NB4 (cell line): ENCODE measurements around the gene LTBP1.

Experiments
- MYC ChIP-seq: IDR thresholded peaks from 2 replicates; pipeline ENCODE4 v1.6.1; 2011; ENCODE audit warnings: low read depth, low read length
- POLR2A ChIP-seq: IDR thresholded peaks from 2 replicates; pipeline ENCODE4 v1.6.1; 2011; ENCODE audit warnings: mild to moderate bottlenecking; ENCODE audit not compliant: insufficient read length; ENCODE audit errors: extremely low read depth
- TF ChIP-seq, protein P1 (sequence below): IDR thresholded peaks from one replicate; pipeline ENCODE4 v1.5.1; 2012; ENCODE audit warnings: low read depth, low read length

DNA sequence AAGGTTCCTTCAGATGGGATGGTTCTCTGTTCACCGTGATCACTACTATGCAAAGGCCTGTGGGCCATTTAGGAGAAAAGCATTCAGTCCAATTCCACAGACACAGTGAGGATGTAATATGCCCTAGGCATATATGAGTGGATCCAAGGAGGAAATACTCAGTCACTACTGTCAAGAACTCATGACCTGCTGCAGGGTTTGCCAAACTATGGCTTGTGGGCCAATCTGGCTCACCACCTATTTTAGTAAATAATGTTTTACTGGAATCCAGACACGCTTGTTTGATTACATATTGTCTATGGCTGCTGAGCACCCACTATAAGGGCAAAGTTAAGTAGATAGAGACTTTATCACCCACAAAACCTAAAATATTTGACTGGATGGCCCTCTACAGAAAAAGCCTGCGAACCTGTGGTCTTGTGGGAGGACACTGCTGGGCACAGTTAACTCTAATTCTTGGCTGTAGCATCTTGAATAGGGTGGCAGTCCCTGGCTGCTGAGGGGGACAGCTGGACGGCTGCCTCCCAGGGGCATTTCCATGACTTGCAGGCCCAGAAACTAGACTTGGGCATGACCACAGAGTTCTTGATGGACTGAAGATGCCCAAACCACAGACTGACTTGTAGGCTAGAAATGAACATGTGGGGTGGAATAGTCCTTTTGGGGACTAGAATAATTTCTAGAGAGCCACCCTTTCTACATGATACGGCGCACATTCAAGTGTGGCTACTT, 20.6 kb upstream of the LTBP1 start:
- no peak for TF ChIP-seq MYC
- TF ChIP-seq, protein P1, sequence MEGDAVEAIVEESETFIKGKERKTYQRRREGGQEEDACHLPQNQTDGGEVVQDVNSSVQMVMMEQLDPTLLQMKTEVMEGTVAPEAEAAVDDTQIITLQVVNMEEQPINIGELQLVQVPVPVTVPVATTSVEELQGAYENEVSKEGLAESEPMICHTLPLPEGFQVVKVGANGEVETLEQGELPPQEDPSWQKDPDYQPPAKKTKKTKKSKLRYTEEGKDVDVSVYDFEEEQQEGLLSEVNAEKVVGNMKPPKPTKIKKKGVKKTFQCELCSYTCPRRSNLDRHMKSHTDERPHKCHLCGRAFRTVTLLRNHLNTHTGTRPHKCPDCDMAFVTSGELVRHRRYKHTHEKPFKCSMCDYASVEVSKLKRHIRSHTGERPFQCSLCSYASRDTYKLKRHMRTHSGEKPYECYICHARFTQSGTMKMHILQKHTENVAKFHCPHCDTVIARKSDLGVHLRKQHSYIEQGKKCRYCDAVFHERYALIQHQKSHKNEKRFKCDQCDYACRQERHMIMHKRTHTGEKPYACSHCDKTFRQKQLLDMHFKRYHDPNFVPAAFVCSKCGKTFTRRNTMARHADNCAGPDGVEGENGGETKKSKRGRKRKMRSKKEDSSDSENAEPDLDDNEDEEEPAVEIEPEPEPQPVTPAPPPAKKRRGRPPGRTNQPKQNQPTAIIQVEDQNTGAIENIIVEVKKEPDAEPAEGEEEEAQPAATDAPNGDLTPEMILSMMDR, result no peak
- no peak for TF ChIP-seq POLR2A
